A673 (cell line): ENCODE measurements around the gene ADGRB2. TPM values are rescaled to one million over a fixed set of nuclear protein-coding genes. Genes with fewer than 3 reads are reported as not detected.
A peak's percentile ranks its signal among the peaks of the same experiment; 100 is the strongest.

Experiments used
- BruUV-seq: library from RNA; stranded (reverse); fragments of 400-500 nt; replicated peaks from 2 replicates; lab custom pipeline; 2021; lab: Mats Ljungman, UMichigan
- CTCF ChIA-PET: fragments of 300-600 bp; sonication (Branson Sonifier 250); formaldehyde crosslinking; loops from one replicate; lab custom pipeline; 2022; ENCODE audit warnings: antibody characterized with exemption; lab: Charles Lee
- POLR2A ChIA-PET: fragments of 300-600 bp; sonication (Branson Sonifier 250); formaldehyde crosslinking; loops from one replicate; lab custom pipeline; 2022; ENCODE audit warnings: antibody characterized with exemption; ENCODE audit not compliant: low non-redundant PET; lab: Charles Lee
- DNase-seq: peaks from one replicate; pipeline ENCODE4 v3.0.0-alpha.2; 2015; ENCODE audit warnings: low spot score
- H3K27ac ChIP-seq: fragments of 200-600 bp; sonication (generic); 2 replicates; pipeline ENCODE4 v1.5.1; 2016; ENCODE audit warnings: mixed run types, low read depth, mild to moderate bottlenecking, mixed read lengths, antibody characterized with exemption, low read length; ENCODE audit not compliant: poor library complexity, severe bottlenecking
- H3K27me3 ChIP-seq: fragments of 200-600 bp; sonication (generic); replicated peaks from 2 replicates; pipeline ENCODE4 v1.6.1; 2017; ENCODE audit warnings: mixed run types, low read depth, mild to moderate bottlenecking, mixed read lengths, antibody characterized with exemption, low read length; ENCODE audit not compliant: insufficient read depth, poor library complexity
- H3K36me3 ChIP-seq: fragments of 200-600 bp; sonication (generic); 2 replicates; pipeline ENCODE4 v1.6.1; 2016; ENCODE audit warnings: mixed run types, mild to moderate bottlenecking, mixed read lengths, antibody characterized with exemption, low read length; ENCODE audit not compliant: insufficient read depth, poor library complexity, severe bottlenecking
- H3K4me1 ChIP-seq: fragments of 200-600 bp; sonication (generic); 2 replicates; pipeline ENCODE4 v1.6.1; 2017; ENCODE audit warnings: mixed run types, mild to moderate bottlenecking, mixed read lengths, antibody characterized with exemption, low read length; ENCODE audit not compliant: insufficient read depth, poor library complexity, severe bottlenecking
- H3K4me3 ChIP-seq: fragments of 200-600 bp; sonication (generic); 2 replicates; pipeline ENCODE4 v1.5.1; 2016; ENCODE audit warnings: low read depth, mixed run types, mild to moderate bottlenecking, mixed read lengths, low read length; ENCODE audit not compliant: poor library complexity, severe bottlenecking
- H3K9me3 ChIP-seq: fragments of 200-600 bp; sonication (generic); 2 replicates; pipeline ENCODE4 v1.6.1; 2016; ENCODE audit warnings: mixed run types, low read depth, mild to moderate bottlenecking, mixed read lengths, antibody characterized with exemption, low read length; ENCODE audit not compliant: poor library complexity, severe bottlenecking
- CTCF ChIP-seq: fragments of 300-800, 200-600 bp; sonication (generic); conservative IDR thresholded peaks from 2 replicates; pipeline ENCODE4 v1.5.1; 2017; ENCODE audit warnings: low read depth, mild to moderate bottlenecking, antibody characterized with exemption, low read length, moderate library complexity, mixed read lengths
- EZH2 ChIP-seq: fragments of 200-600 bp; sonication (generic); IDR thresholded peaks from 2 replicates; pipeline ENCODE4 v1.6.1; 2017; ENCODE audit warnings: borderline replicate concordance, low read depth, mild to moderate bottlenecking, mixed read lengths, antibody characterized with exemption, low read length; ENCODE audit not compliant: poor library complexity, severe bottlenecking
- intact Hi-C: fragments of 100-400 bp; cut with micrococcal nuclease; formaldehyde crosslinking; loops from one replicate; pipeline ENCODE4 v1.10.0; 2022; ENCODE audit not compliant: unreplicated experiment
- total RNA-seq: library from RNA; stranded (reverse); gene quantifications from 2 replicates; pipeline ENCODE4 v1.2.3, GENCODE V29; 2021

Gene ADGRB2
- total RNA-seq, 1 experiment from 2014 or later = 5.9 TPM

DNA sequence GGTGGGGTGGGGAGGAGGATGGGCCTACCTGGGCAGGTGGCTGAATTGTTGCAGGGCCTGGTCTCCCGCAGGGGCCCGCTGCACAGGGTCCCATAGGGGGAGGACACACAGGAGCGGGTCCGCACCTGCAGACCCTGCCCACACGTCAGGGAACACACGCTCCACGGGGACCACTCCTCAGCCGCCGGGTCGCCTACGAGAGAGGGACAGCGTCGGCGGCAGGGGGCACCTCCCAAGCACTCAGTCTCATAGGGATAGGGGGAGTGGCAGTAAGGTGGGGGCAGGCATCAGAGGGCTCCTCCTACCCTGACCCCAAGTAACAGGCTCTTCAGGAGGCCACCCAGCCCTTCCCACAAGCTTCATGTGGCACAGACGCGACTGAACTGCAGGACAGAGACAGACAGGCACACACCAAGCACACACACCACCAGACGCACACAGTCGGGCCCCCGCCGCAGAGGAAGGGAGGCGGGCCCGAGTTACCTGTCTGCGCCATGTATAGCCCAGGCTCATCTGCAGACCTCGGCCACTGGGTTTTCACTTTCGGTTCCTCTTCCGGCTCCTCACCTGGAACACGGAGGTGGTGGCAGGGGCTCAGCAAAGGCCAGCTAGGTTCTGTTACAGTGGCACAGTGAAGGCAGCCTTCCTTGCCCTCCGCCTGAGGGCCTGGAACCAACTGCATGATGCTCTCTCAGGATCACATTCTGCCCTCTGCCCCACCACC lies 19.8 kb downstream of the ADGRB2 start:
- H3K27ac ChIP-seq = no peak overlapping the region
- no peaks in the 10 kb centered on the region for H3K9me3 ChIP-seq
- intact Hi-C loops = no loop called here
- no peaks in the 10 kb centered on the region for H3K27me3 ChIP-seq
- ChIA-PET CTCF (interaction anchor here (0.7 to 1.2 kb wide), 2 partner anchors 45 to 77 kb away, joined by 5 read pairs; no protein-coding TSS in a partner anchor), POLR2A (no interaction called here)
- DNase-seq = no peak
- TF ChIP-seq EZH2 (no peak), CTCF (no peak)
- no peak overlapping the region for H3K4me3 ChIP-seq
- no peaks in the 10 kb centered on the region for H3K36me3 ChIP-seq
- BruUV-seq = no TSS peak
- H3K4me1 ChIP-seq = peaks cover 11% of the 10 kb centered on the region

DNA sequence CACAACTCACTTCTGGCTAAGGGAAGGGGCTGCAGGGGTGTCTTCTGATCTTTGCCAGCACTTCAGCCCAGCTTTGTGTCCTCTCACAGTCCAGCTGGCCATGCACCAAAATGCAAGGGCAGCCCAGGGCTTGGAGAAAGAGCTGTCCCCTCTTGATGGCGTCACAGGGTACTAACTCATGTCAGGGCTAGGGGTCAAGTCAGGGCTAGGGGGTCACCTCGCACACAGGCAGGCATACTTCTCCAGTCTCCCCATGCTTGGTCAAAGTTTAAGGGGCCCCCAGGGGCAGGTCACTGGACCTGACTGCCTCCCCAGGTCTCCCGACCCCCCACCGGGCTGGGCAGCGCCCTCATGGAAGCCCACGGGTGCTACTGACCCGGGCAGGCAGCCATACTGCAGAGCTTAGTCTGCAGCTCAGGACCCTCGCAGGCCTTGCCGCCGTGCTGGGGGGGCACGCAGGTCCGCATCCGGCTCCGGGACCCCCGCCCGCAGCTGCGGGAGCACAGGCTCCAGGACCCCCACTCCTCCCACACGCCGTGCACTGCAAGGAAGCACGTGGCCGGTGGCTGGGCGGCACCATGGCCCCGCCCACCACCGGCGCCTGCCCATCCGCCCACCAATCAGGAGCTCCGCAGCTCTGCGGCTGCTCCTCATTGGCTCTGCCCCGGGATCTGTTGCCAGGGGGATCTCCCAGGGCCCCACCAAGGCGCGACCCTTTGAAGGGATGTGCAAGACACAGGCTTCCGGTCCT lies 21.5 kb downstream of the ADGRB2 start:
- CTCF ChIA-PET = interaction anchor here (0.7 kb wide), 1 partner anchor 85 kb away, joined by 3 read pairs; no protein-coding TSS in a partner anchor
- H3K36me3 ChIP-seq = no peaks in the 10 kb centered on the region
- H3K27ac ChIP-seq = no peak overlapping the region
- H3K27me3 ChIP-seq = no peaks in the 10 kb centered on the region
- TF ChIP-seq CTCF = no peak
- no peak for TF ChIP-seq EZH2
- DNase-seq = no peak
- intact Hi-C loops = no loop called here
- no peaks in the 10 kb centered on the region for H3K9me3 ChIP-seq
- POLR2A ChIA-PET = no interaction called here
- BruUV-seq = no TSS peak
- no peak overlapping the region for H3K4me3 ChIP-seq
- H3K4me1 ChIP-seq = peaks cover 11% of the 10 kb centered on the region

GRCh38 chr1:31739346-31739745 lies 24.8 kb downstream of the ADGRB2 start:
- Histone ChIP-seq H3K36me3 (no peaks in the 10 kb centered on the region), H3K27me3 (no peaks in the 10 kb centered on the region), H3K4me1 (peaks cover 7% of the 10 kb centered on the region), H3K9me3 (no peaks in the 10 kb centered on the region), H3K4me3 (no peak overlapping the region), H3K27ac (no peak overlapping the region)
- peak; percentile 67 for DNase-seq
- ChIA-PET CTCF (no interaction called here), POLR2A (no interaction called here)
- TF ChIP-seq CTCF = no peak
- TF ChIP-seq EZH2 = no peak
- BruUV-seq = no TSS peak
- intact Hi-C loops = no loop called here
